ENCODE results near the gene MGST3. TPM values are rescaled to one million over a fixed set of nuclear protein-coding genes. Genes with fewer than 3 reads are reported as not detected.

MGST3 gene
- total and polyA plus RNA-seq, 2 of the 13 experiments (the other 11 are each of a cell fraction or from before 2014, with no cell fraction given) = 59.7 to 61.2 TPM

DNA sequence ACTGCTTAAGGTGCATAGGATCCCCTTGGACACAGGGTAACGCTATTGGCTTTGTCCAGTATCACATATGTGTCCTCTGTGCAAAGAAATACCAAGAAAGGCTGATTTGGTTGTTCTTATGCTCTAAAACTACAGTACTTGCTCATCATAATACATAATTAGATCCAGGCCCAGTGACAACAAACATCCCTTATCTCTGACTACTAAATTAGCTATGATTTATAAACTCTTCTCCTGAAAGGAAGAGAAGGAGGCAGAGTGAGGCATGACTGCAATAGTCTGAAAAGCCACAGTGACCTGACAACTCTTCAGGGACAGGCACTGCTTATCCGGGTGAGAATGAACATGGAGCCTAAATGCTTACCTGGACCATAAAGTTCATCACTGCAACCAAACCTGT lies 30.7 kb downstream of the MGST3 start:
- intact Hi-C loops (cut with micrococcal nuclease; ENCODE audit: unreplicated experiment) (no loop called here), in situ Hi-C loops (cut with HindIII; ENCODE audit: extremely low pct_ligation_motif_present, low pct_unique_long_range_greater_than_20kb) (no loop called here)
- FAIRE-seq = no peak
- Histone ChIP-seq H3K27ac (ENCODE audit: extremely low read length, insufficient read depth, low read length) (no peak overlapping the region), H3K9ac (ENCODE audit: insufficient read depth, low read depth, low read length) (no peak overlapping the region), H3K36me3 (replicated peaks in 1 of 2; ENCODE audit: control insufficient read depth in 1 of 2, insufficient read depth in 2 of 2, low read length in 2 of 2) (peaks cover 2 to 25% of the 10 kb centered on the region in 2 experiments; a peak in 4 of 5 replicates), H3K4me2 (ENCODE audit: low read depth, low read length) (no peak overlapping the region), H4K20me1 (ENCODE audit: insufficient read depth, low read length) (no peaks in the 10 kb centered on the region), H3K27me3 (ENCODE audit: control insufficient read depth in 1 of 2, insufficient read depth in 2 of 2, low read length in 2 of 2) (no peaks in the 10 kb centered on the region), H3K4me3 (replicated peaks in 1 of 3; ENCODE audit: insufficient read depth in 1 of 3, low read depth in 2 of 3, low read length in 3 of 3) (no peak overlapping the region), H2AFZ (ENCODE audit: low read length) (no peak overlapping the region), H3K9me3 (ENCODE audit: low read length) (no peaks in the 10 kb centered on the region), H3K79me2 (ENCODE audit: insufficient read depth, low read length) (no peaks in the 10 kb centered on the region), H3K4me1 (ENCODE audit: insufficient read depth, low read length) (no peaks in the 10 kb centered on the region)
- POLR2A ChIA-PET = no interaction called here
- no peak for ATAC-seq
- no peak for DNase-seq (ENCODE audit: low spot score)
- no TSS peak for BruUV-seq (replicated peaks)
- WGBS (ENCODE audit: low lambda C conversion rate) = 96% methylated on average over 2 of the region's 2 CpGs
- CTCF ChIA-PET (ENCODE audit: low intra/inter-chr PET ratio, low total read pairs) = no interaction called here
- TF ChIP-seq, protein P1, sequence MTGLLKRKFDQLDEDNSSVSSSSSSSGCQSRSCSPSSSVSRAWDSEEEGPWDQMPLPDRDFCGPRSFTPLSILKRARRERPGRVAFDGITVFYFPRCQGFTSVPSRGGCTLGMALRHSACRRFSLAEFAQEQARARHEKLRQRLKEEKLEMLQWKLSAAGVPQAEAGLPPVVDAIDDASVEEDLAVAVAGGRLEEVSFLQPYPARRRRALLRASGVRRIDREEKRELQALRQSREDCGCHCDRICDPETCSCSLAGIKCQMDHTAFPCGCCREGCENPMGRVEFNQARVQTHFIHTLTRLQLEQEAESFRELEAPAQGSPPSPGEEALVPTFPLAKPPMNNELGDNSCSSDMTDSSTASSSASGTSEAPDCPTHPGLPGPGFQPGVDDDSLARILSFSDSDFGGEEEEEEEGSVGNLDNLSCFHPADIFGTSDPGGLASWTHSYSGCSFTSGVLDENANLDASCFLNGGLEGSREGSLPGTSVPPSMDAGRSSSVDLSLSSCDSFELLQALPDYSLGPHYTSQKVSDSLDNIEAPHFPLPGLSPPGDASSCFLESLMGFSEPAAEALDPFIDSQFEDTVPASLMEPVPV (CRISPR knock-in tag; IDR thresholded peaks at IDR 0.05) = no peak
- TF ChIP-seq, protein P2, sequence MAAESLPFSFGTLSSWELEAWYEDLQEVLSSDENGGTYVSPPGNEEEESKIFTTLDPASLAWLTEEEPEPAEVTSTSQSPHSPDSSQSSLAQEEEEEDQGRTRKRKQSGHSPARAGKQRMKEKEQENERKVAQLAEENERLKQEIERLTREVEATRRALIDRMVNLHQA (CRISPR knock-in tag; IDR thresholded peaks at IDR 0.05) = no peak
- TF ChIP-seq, protein P3, sequence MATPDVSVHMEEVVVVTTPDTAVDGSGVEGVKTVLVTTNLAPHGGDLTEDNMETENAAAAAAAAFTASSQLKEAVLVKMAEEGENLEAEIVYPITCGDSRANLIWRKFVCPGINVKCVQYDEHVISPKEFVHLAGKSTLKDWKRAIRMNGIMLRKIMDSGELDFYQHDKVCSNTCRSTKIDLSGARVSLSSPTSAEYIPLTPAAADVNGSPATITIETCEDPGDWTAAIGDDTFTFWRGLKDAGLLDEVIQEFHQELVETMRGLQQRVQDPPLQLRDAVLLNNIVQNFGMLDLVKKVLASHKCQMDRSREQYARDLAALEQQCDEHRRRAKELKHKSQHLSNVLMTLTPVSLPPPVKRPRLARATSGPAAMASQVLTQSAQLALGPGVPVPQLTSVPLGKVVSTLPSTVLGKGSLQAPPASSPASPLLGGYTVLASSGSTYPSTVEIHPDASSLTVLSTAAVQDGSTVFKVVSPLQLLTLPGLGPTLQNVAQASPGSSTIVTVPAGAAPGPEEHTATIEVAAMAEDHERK (CRISPR knock-in tag; IDR thresholded peaks at IDR 0.05; ENCODE audit: low read depth) = no peak
- TF ChIP-seq ZSCAN21 (CRISPR knock-in tag; IDR thresholded peaks at IDR 0.05; ENCODE audit: borderline replicate concordance) (no peak), NFIC (IDR thresholded peaks at IDR 0.05; ENCODE audit: low read length) (no peak), KLF13 (CRISPR knock-in tag; IDR thresholded peaks at IDR 0.05) (no peak), FOXA3 (CRISPR knock-in tag; IDR thresholded peaks at IDR 0.05) (no peak), ZNF772 (CRISPR knock-in tag; IDR thresholded peaks at IDR 0.05) (no peak), PAX8 (CRISPR knock-in tag; IDR thresholded peaks at IDR 0.05; ENCODE audit: borderline replicate concordance) (no peak)
- TF ChIP-seq, protein P4, sequence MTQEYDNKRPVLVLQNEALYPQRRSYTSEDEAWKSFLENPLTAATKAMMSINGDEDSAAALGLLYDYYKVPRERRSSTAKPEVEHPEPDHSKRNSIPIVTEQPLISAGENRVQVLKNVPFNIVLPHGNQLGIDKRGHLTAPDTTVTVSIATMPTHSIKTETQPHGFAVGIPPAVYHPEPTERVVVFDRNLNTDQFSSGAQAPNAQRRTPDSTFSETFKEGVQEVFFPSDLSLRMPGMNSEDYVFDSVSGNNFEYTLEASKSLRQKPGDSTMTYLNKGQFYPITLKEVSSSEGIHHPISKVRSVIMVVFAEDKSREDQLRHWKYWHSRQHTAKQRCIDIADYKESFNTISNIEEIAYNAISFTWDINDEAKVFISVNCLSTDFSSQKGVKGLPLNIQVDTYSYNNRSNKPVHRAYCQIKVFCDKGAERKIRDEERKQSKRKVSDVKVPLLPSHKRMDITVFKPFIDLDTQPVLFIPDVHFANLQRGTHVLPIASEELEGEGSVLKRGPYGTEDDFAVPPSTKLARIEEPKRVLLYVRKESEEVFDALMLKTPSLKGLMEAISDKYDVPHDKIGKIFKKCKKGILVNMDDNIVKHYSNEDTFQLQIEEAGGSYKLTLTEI (CRISPR knock-in tag; conservative IDR thresholded peaks at IDR 0.05) = no peak
- TF ChIP-seq, protein P5, sequence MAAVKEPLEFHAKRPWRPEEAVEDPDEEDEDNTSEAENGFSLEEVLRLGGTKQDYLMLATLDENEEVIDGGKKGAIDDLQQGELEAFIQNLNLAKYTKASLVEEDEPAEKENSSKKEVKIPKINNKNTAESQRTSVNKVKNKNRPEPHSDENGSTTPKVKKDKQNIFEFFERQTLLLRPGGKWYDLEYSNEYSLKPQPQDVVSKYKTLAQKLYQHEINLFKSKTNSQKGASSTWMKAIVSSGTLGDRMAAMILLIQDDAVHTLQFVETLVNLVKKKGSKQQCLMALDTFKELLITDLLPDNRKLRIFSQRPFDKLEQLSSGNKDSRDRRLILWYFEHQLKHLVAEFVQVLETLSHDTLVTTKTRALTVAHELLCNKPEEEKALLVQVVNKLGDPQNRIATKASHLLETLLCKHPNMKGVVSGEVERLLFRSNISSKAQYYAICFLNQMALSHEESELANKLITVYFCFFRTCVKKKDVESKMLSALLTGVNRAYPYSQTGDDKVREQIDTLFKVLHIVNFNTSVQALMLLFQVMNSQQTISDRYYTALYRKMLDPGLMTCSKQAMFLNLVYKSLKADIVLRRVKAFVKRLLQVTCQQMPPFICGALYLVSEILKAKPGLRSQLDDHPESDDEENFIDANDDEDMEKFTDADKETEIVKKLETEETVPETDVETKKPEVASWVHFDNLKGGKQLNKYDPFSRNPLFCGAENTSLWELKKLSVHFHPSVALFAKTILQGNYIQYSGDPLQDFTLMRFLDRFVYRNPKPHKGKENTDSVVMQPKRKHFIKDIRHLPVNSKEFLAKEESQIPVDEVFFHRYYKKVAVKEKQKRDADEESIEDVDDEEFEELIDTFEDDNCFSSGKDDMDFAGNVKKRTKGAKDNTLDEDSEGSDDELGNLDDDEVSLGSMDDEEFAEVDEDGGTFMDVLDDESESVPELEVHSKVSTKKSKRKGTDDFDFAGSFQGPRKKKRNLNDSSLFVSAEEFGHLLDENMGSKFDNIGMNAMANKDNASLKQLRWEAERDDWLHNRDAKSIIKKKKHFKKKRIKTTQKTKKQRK (IDR thresholded peaks at IDR 0.05; ENCODE audit: low read length) = no peak
